WTC11 (cell line): Measurements from ENCODE around the gene OR2AJ1. TPM values are rescaled to one million over a fixed set of nuclear protein-coding genes. Genes with fewer than 3 reads are reported as not detected.

Source experiments
- ATAC-seq: fragments of 200-7000 bp; cut with Tn5 transposase; 2 replicates; pipeline ENCODE4 v1.10.0; 2021; ENCODE audit warnings: mild to moderate bottlenecking, moderate library complexity
- CTCF ChIA-PET: fragments of 300-600 bp; sonication (Branson Sonifier 250); formaldehyde crosslinking; loops from one replicate; lab custom pipeline; 2021; ENCODE audit warnings: antibody characterized with exemption; lab: Charles Lee
- POLR2A ChIA-PET: fragments of 350-600 bp; sonication (Branson Sonifier 250); formaldehyde crosslinking; loops from one replicate; lab custom pipeline; 2021; ENCODE audit warnings: antibody characterized with exemption; lab: Charles Lee
- DNase-seq: peaks from one replicate; pipeline ENCODE4 v3.0.0; 2021; ENCODE audit warnings: low spot score
- H3K27ac Mint-ChIP-seq: 2 replicates; pipeline ENCODE4 v1.8.0; 2021; ENCODE audit warnings: mixed read lengths
- H3K27me3 Mint-ChIP-seq: 2 replicates; pipeline ENCODE4 v1.8.0; 2021; ENCODE audit warnings: low read depth, mild to moderate bottlenecking, moderate library complexity, mixed read lengths
- H3K36me3 Mint-ChIP-seq: 2 replicates; pipeline ENCODE4 v1.8.0; 2021; ENCODE audit warnings: mixed read lengths
- H3K4me1 Mint-ChIP-seq: 2 replicates; pipeline ENCODE4 v1.8.0; 2022; ENCODE audit warnings: mixed read lengths
- H3K4me3 Mint-ChIP-seq: 2 replicates; pipeline ENCODE4 v1.8.0; 2021; ENCODE audit warnings: mild to moderate bottlenecking, moderate library complexity, mixed read lengths
- H3K9me3 Mint-ChIP-seq: 2 replicates; pipeline ENCODE4 v1.8.0; 2021; ENCODE audit warnings: mixed read lengths
- MYBL2 ChIP-seq: sonication (generic); formaldehyde crosslinking; IDR thresholded peaks from 2 replicates; pipeline ENCODE4 v1.8.1; 2023; ENCODE audit warnings: mild to moderate bottlenecking, moderate library complexity, missing genetic modification reagents
- PRRX2 ChIP-seq: fragments of 250-450 bp; sonication (Bioruptor Pico); IDR thresholded peaks from 2 replicates; pipeline ENCODE4 v1.8.0; 2021; ENCODE audit warnings: mild to moderate bottlenecking
- SMAD4 ChIP-seq: sonication (generic); formaldehyde crosslinking; IDR thresholded peaks from 2 replicates; pipeline ENCODE4 v1.8.0; 2022; ENCODE audit warnings: mild to moderate bottlenecking, missing genetic modification reagents
- ZBTB21 ChIP-seq: sonication (generic); formaldehyde crosslinking; IDR thresholded peaks from 2 replicates; pipeline ENCODE4 v1.8.1; 2023; ENCODE audit warnings: mild to moderate bottlenecking, missing genetic modification reagents, borderline replicate concordance
- ZNF121 ChIP-seq: sonication (generic); formaldehyde crosslinking; IDR thresholded peaks from 2 replicates; pipeline ENCODE4 v1.8.0; 2023; ENCODE audit warnings: missing genetic modification reagents
- ZNF138 ChIP-seq: sonication (generic); formaldehyde crosslinking; conservative IDR thresholded peaks from 2 replicates; pipeline ENCODE4 v1.8.1; 2022; ENCODE audit warnings: mild to moderate bottlenecking, moderate library complexity, missing genetic modification reagents
- ZNF396 ChIP-seq: fragments of 250-450 bp; sonication (Bioruptor Pico); IDR thresholded peaks from 2 replicates; pipeline ENCODE4 v1.8.0; 2021; ENCODE audit warnings: mild to moderate bottlenecking, moderate library complexity, borderline replicate concordance
- ZNF671 ChIP-seq: fragments of 250-450 bp; sonication (Bioruptor Pico); IDR thresholded peaks from 2 replicates; pipeline ENCODE4 v1.8.0; 2021; ENCODE audit warnings: mild to moderate bottlenecking
- total RNA-seq: library from RNA; stranded (reverse); gene quantifications from 3 replicates; pipeline ENCODE4 v1.2.3, GENCODE V29; 2021
- TF ChIP-seq, protein P1 (sequence below): sonication (generic); formaldehyde crosslinking; IDR thresholded peaks from 2 replicates; pipeline ENCODE4 v1.8.1; 2022; ENCODE audit warnings: low read depth, missing genetic modification reagents, borderline replicate concordance
- TF ChIP-seq, protein P2 (sequence below): fragments of 200-600 bp; IDR thresholded peaks from 2 replicates; pipeline ENCODE4 v1.8.0; 2022; ENCODE audit warnings: antibody characterized with exemption
- TF ChIP-seq, protein P3 (sequence below): sonication (generic); formaldehyde crosslinking; IDR thresholded peaks from 2 replicates; pipeline ENCODE4 v1.8.0; 2023; ENCODE audit warnings: mild to moderate bottlenecking, missing genetic modification reagents
- TF ChIP-seq, protein P4 (sequence below): sonication (generic); formaldehyde crosslinking; IDR thresholded peaks from 2 replicates; pipeline ENCODE4 v1.8.0; 2023; ENCODE audit warnings: missing genetic modification reagents
- TF ChIP-seq, protein P5 (sequence below): sonication (generic); formaldehyde crosslinking; IDR thresholded peaks from 2 replicates; pipeline ENCODE4 v1.8.1; 2022; ENCODE audit warnings: low read depth, mild to moderate bottlenecking, moderate library complexity, missing genetic modification reagents, borderline replicate concordance
- TF ChIP-seq, protein P6 (sequence below): sonication (generic); formaldehyde crosslinking; IDR thresholded peaks from 2 replicates; pipeline ENCODE4 v1.8.0; 2022; ENCODE audit warnings: mild to moderate bottlenecking, missing genetic modification reagents
- TF ChIP-seq, protein P7 (sequence below): sonication (generic); formaldehyde crosslinking; IDR thresholded peaks from 2 replicates; pipeline ENCODE4 v1.8.1; 2022; ENCODE audit warnings: mild to moderate bottlenecking, missing genetic modification reagents, moderate library complexity, borderline replicate concordance
- TF ChIP-seq, protein P8 (sequence below): sonication (generic); formaldehyde crosslinking; IDR thresholded peaks from 2 replicates; pipeline ENCODE4 v1.8.0; 2023; ENCODE audit warnings: missing genetic modification reagents, mild to moderate bottlenecking, borderline replicate concordance
- TF ChIP-seq, protein P9 (sequence below): sonication (generic); formaldehyde crosslinking; IDR thresholded peaks from 2 replicates; pipeline ENCODE4 v1.8.0; 2022; ENCODE audit warnings: mild to moderate bottlenecking, missing genetic modification reagents

OR2AJ1 gene
- total RNA-seq, 1 experiment from 2014 or later, result not detected

DNA sequence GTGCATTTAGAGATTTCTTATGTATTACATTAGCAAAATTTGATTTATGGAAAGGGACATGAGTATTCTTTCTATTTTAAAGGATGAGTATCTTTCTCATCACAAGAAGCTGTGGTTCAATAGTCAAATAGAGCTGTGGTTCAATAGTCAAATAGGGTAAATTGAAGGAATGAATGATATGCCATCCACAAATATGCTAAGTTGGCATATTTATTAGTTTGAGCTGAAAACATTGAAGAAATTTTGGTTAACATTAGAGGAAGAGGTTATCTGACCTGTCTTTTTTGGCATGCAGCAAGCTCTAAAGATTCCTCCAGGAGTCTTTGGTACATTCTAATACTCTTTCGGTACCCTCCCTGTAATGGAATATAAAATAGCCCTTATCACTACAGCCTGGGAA is 28.7 kb downstream of the OR2AJ1 start:
- ChIA-PET POLR2A (no interaction called here), CTCF (no interaction called here)
- Mint-ChIP-seq H3K4me3 (no peak overlapping the region), H3K27me3 (peaks cover 9% of the 10 kb centered on the region; the same call in 1 of the 2 replicates), H3K4me1 (no peaks in the 10 kb centered on the region), H3K9me3 (peaks cover 66% of the 10 kb centered on the region), H3K27ac (no peak overlapping the region), H3K36me3 (peaks cover 51% of the 10 kb centered on the region)
- ATAC-seq, result no peak
- TF ChIP-seq, protein P1, sequence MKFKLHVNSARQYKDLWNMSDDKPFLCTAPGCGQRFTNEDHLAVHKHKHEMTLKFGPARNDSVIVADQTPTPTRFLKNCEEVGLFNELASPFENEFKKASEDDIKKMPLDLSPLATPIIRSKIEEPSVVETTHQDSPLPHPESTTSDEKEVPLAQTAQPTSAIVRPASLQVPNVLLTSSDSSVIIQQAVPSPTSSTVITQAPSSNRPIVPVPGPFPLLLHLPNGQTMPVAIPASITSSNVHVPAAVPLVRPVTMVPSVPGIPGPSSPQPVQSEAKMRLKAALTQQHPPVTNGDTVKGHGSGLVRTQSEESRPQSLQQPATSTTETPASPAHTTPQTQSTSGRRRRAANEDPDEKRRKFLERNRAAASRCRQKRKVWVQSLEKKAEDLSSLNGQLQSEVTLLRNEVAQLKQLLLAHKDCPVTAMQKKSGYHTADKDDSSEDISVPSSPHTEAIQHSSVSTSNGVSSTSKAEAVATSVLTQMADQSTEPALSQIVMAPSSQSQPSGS (CRISPR knock-in tag), result no peak
- TF ChIP-seq ZNF138 (CRISPR knock-in tag) (no peak), ZNF396 (CRISPR knock-in tag) (no peak), MYBL2 (no peak), ZNF671 (no peak), ZNF121 (CRISPR knock-in tag) (no peak)
- TF ChIP-seq, protein P2, sequence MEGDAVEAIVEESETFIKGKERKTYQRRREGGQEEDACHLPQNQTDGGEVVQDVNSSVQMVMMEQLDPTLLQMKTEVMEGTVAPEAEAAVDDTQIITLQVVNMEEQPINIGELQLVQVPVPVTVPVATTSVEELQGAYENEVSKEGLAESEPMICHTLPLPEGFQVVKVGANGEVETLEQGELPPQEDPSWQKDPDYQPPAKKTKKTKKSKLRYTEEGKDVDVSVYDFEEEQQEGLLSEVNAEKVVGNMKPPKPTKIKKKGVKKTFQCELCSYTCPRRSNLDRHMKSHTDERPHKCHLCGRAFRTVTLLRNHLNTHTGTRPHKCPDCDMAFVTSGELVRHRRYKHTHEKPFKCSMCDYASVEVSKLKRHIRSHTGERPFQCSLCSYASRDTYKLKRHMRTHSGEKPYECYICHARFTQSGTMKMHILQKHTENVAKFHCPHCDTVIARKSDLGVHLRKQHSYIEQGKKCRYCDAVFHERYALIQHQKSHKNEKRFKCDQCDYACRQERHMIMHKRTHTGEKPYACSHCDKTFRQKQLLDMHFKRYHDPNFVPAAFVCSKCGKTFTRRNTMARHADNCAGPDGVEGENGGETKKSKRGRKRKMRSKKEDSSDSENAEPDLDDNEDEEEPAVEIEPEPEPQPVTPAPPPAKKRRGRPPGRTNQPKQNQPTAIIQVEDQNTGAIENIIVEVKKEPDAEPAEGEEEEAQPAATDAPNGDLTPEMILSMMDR, result no peak
- TF ChIP-seq, protein P3, sequence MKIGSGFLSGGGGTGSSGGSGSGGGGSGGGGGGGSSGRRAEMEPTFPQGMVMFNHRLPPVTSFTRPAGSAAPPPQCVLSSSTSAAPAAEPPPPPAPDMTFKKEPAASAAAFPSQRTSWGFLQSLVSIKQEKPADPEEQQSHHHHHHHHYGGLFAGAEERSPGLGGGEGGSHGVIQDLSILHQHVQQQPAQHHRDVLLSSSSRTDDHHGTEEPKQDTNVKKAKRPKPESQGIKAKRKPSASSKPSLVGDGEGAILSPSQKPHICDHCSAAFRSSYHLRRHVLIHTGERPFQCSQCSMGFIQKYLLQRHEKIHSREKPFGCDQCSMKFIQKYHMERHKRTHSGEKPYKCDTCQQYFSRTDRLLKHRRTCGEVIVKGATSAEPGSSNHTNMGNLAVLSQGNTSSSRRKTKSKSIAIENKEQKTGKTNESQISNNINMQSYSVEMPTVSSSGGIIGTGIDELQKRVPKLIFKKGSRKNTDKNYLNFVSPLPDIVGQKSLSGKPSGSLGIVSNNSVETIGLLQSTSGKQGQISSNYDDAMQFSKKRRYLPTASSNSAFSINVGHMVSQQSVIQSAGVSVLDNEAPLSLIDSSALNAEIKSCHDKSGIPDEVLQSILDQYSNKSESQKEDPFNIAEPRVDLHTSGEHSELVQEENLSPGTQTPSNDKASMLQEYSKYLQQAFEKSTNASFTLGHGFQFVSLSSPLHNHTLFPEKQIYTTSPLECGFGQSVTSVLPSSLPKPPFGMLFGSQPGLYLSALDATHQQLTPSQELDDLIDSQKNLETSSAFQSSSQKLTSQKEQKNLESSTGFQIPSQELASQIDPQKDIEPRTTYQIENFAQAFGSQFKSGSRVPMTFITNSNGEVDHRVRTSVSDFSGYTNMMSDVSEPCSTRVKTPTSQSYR, result no peak
- TF ChIP-seq, protein P4, sequence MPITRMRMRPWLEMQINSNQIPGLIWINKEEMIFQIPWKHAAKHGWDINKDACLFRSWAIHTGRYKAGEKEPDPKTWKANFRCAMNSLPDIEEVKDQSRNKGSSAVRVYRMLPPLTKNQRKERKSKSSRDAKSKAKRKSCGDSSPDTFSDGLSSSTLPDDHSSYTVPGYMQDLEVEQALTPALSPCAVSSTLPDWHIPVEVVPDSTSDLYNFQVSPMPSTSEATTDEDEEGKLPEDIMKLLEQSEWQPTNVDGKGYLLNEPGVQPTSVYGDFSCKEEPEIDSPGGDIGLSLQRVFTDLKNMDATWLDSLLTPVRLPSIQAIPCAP (CRISPR knock-in tag), result no peak
- TF ChIP-seq, protein P5, sequence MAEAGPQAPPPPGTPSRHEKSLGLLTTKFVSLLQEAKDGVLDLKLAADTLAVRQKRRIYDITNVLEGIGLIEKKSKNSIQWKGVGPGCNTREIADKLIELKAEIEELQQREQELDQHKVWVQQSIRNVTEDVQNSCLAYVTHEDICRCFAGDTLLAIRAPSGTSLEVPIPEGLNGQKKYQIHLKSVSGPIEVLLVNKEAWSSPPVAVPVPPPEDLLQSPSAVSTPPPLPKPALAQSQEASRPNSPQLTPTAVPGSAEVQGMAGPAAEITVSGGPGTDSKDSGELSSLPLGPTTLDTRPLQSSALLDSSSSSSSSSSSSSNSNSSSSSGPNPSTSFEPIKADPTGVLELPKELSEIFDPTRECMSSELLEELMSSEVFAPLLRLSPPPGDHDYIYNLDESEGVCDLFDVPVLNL (CRISPR knock-in tag), result no peak
- no peak for DNase-seq

DNA sequence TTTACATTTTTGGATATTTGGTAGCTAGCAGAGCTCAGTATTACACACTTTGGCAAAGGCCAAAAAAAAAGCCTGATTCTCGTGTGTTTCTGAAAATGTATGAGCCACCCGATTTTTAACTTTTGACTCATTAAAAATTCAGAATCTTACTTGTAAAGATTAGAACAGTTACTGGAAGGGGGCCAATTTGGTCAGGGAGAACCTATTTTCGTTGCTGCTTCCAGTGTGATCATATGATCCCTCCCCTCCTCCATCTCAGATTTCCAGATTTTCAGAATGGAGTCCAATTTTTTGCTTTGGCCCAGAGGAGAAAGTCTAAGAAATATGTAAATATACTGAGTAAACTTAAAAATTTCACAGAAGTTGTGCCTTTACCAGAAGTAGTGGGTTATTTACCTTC is 37.1 kb downstream of the OR2AJ1 start:
- Mint-ChIP-seq H3K9me3 (peaks cover 66% of the 10 kb centered on the region), H3K4me1 (no peaks in the 10 kb centered on the region), H3K27me3 (peaks cover 4% of the 10 kb centered on the region; the same call in 1 of the 2 replicates), H3K36me3 (peaks cover 45% of the 10 kb centered on the region), H3K4me3 (no peak overlapping the region), H3K27ac (no peak overlapping the region)
- no peak for DNase-seq
- ChIA-PET POLR2A (no interaction called here), CTCF (no interaction called here)
- no peak for ATAC-seq
- TF ChIP-seq, protein P6, sequence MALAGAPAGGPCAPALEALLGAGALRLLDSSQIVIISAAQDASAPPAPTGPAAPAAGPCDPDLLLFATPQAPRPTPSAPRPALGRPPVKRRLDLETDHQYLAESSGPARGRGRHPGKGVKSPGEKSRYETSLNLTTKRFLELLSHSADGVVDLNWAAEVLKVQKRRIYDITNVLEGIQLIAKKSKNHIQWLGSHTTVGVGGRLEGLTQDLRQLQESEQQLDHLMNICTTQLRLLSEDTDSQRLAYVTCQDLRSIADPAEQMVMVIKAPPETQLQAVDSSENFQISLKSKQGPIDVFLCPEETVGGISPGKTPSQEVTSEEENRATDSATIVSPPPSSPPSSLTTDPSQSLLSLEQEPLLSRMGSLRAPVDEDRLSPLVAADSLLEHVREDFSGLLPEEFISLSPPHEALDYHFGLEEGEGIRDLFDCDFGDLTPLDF, result no peak
- TF ChIP-seq, protein P7, sequence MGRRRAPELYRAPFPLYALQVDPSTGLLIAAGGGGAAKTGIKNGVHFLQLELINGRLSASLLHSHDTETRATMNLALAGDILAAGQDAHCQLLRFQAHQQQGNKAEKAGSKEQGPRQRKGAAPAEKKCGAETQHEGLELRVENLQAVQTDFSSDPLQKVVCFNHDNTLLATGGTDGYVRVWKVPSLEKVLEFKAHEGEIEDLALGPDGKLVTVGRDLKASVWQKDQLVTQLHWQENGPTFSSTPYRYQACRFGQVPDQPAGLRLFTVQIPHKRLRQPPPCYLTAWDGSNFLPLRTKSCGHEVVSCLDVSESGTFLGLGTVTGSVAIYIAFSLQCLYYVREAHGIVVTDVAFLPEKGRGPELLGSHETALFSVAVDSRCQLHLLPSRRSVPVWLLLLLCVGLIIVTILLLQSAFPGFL (CRISPR knock-in tag), result no peak
- TF ChIP-seq SMAD4 (CRISPR knock-in tag) (no peak), ZNF396 (CRISPR knock-in tag) (no peak), ZBTB21 (CRISPR knock-in tag) (no peak), PRRX2 (CRISPR knock-in tag) (no peak)
- TF ChIP-seq, protein P8, sequence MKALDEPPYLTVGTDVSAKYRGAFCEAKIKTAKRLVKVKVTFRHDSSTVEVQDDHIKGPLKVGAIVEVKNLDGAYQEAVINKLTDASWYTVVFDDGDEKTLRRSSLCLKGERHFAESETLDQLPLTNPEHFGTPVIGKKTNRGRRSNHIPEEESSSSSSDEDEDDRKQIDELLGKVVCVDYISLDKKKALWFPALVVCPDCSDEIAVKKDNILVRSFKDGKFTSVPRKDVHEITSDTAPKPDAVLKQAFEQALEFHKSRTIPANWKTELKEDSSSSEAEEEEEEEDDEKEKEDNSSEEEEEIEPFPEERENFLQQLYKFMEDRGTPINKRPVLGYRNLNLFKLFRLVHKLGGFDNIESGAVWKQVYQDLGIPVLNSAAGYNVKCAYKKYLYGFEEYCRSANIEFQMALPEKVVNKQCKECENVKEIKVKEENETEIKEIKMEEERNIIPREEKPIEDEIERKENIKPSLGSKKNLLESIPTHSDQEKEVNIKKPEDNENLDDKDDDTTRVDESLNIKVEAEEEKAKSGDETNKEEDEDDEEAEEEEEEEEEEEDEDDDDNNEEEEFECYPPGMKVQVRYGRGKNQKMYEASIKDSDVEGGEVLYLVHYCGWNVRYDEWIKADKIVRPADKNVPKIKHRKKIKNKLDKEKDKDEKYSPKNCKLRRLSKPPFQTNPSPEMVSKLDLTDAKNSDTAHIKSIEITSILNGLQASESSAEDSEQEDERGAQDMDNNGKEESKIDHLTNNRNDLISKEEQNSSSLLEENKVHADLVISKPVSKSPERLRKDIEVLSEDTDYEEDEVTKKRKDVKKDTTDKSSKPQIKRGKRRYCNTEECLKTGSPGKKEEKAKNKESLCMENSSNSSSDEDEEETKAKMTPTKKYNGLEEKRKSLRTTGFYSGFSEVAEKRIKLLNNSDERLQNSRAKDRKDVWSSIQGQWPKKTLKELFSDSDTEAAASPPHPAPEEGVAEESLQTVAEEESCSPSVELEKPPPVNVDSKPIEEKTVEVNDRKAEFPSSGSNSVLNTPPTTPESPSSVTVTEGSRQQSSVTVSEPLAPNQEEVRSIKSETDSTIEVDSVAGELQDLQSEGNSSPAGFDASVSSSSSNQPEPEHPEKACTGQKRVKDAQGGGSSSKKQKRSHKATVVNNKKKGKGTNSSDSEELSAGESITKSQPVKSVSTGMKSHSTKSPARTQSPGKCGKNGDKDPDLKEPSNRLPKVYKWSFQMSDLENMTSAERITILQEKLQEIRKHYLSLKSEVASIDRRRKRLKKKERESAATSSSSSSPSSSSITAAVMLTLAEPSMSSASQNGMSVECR (CRISPR knock-in tag), result no peak
- TF ChIP-seq, protein P9, sequence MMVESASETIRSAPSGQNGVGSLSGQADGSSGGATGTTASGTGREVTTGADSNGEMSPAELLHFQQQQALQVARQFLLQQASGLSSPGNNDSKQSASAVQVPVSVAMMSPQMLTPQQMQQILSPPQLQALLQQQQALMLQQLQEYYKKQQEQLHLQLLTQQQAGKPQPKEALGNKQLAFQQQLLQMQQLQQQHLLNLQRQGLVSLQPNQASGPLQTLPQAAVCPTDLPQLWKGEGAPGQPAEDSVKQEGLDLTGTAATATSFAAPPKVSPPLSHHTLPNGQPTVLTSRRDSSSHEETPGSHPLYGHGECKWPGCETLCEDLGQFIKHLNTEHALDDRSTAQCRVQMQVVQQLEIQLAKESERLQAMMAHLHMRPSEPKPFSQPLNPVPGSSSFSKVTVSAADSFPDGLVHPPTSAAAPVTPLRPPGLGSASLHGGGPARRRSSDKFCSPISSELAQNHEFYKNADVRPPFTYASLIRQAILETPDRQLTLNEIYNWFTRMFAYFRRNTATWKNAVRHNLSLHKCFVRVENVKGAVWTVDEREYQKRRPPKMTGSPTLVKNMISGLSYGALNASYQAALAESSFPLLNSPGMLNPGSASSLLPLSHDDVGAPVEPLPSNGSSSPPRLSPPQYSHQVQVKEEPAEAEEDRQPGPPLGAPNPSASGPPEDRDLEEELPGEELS, result no peak
